Kidney capillary endothelial cell (primary cell): ENCODE data around the gene PWWP2B.
"Not testable (repeated sequence)": the region's sequence is repeated elsewhere in the genome, so short reads cannot be mapped to it uniquely, and the experiment has no call there.

Source experiments
- DNase-seq: peaks from one replicate; pipeline ENCODE4 v3.0.0-alpha.2; 2018; ENCODE audit warnings: low spot score

PWWP2B gene

DNA sequence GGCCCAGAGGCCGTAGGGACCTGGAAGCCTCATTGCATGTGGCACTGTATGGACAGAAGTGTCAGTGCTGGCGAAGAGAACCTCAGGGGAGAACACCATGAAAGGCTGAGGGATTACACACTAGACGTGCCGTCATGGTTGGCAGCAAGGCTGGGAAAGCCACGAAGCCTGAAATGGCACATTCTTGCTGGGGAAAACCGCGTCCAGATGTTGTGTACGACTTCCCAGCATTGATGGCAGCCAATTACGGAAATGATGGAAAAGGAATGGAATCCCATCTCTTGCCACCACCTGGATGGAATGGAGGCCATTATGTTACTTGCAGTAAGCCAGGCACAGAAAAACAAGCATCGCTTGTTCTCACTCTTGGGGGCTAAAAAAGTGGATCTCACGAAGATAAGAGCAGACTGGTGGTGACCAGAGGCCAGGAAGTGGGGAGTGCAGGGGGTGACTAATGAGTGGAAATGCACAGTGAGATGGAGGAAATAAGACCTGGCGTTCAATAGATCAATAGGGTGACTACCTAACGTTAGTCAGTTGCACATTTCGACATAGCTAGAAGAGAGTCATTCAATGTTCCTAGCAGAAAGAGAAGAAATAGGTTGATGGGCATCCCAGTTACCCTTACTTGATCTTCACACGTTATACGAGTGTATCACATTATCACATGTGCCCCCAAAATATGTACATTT, 14.6 kb upstream of the PWWP2B start:
- no peak for DNase-seq

GRCh38 chr10:132383101-132383500, 13.9 kb upstream of the PWWP2B start:
- DNase-seq, result no peak

DNA sequence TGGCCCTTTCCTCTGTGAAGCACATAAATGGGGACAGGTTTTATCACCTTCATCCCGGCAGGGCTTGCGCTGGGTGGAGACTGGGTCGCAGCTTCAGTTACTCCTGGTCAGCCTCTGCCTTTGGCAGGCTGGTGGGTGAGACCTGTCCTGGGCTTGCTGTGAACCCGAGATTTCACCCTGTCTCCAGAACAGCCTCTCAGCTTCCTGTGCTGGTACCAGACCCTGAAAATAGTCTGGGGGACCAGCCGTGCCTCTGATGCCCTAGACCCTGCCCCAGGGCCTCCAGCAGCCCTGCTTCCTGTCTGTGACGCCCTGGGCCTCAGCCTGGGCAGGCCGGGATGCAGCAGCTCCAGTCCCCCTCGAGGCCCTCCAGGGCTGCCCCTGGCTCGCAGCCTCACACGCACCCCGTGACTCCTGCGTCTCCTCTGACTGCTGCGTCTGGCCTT, 13.2 kb upstream of the PWWP2B start:
- DNase-seq, result no peak

DNA sequence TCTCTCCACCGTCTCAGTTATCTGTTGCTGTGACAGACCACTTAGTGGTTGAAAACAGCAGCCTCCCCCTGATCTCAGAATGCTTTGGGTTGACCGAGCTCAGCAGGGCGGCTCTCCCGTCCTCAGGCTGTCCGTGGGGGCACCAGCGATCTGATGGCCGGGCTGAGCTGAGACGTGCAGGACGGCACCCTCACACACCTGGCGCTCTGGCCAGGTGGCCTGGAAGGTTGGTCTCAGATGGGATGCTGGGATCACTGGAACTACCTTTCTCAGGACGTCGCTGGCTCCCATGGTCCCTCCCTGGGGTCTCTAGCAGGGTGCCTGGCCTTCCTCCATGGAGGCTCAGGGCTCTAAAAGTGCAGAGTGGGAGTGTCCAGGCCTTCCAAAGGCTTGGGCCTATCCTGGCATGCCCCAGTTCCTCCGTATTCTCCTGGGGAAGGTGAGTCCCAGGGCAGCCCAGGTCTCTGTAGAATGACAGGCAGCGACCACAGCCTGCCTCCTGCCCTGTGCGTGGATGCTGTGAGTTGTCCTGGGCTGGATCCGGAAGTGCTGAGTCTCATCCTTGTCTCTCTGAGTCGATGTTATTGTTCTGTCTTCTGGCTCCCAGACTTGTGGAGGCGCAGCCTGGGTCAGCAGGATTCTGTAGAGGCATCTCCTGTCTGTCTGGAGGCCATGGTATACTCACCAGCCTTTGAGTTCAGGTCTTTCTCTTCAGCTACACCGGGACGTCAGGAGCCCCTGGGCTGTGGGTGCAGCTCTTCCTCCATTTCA, 12.2 kb upstream of the PWWP2B start:
- DNase-seq, result no peak

GRCh38 chr10:132385389-132385667, 11.7 kb upstream of the PWWP2B start:
- DNase-seq, result no peak

GRCh38 chr10:132385721-132386418, 11.1 kb upstream of the PWWP2B start:
- no peak for DNase-seq

DNA sequence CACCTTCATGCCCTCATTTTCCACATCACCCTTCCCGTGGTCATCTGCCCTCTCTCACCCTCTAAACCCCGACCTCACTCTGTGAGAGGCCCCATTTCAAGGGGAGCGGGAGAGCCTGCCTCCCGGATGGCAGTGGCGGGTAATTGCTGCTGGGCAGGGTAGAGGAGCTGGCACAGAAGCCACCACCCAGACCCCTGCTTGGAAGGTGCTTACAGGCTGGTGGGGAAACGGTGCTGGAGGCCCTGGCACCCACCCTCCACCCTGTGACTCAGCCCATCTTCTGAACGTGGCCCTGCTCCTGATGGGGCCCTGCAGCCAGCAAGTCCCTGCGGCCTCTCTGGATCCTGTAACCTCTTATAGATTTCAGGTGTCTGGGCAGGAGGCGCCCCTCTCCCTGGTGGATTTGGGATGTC, 10.6 kb upstream of the PWWP2B start:
- DNase-seq, result no peak

- DNase-seq, result not testable (repeated sequence)
Measured at GRCh38 chr10:132386896-132387295, 10.1 kb upstream of the PWWP2B start.

- no peak for DNase-seq
Measured at GRCh38 chr10:132387764-132388210, 9.2 kb upstream of the PWWP2B start.

GRCh38 chr10:132388891-132389432, 8.0 kb upstream of the PWWP2B start:
- no peak for DNase-seq

GRCh38 chr10:132389433-132390169, 7.4 kb upstream of the PWWP2B start:
- DNase-seq, result no peak

- no peak for DNase-seq
Measured at GRCh38 chr10:132390170-132390920, 6.7 kb upstream of the PWWP2B start.

- DNase-seq, result no peak
Measured at GRCh38 chr10:132390921-132391675, 5.9 kb upstream of the PWWP2B start.

GRCh38 chr10:132391676-132392020, 5.4 kb upstream of the PWWP2B start:
- no peak for DNase-seq

- no peak for DNase-seq
Measured at GRCh38 chr10:132392184-132392800, 4.7 kb upstream of the PWWP2B start.

GRCh38 chr10:132392811-132393694, 3.9 kb upstream of the PWWP2B start:
- DNase-seq, result no peak

DNA sequence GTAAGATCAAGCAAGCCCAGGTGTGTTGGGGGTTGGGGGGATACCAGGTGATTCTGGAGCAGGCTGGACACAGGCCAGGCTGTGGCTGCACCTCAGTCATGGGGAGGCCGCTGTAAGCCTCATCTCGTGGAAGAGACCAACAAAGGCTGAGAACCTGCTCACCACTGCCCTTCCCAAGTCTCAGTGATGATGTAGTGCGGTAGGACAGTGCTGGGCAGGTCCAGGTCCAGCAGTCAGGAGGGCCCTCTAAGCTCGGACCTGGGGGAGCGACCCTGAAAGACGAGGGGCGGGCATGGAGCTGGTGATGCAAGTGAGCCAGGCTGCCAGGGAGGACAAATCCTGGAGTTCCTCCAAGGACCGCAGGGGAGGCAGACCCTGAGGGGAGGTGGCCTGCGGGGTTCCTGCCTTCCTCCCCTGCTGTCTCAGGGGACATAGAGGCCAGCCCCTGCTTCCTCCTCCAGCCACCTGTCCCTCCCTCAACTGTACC, 3.3 kb upstream of the PWWP2B start:
- no peak for DNase-seq

- no peak for DNase-seq
Measured at GRCh38 chr10:132394201-132394811, 2.7 kb upstream of the PWWP2B start.
